Activated T-helper 9 cell treated with anti-CD3 and anti-CD28 coated beads, Interleukin-2, amount 50 U/mL, for 16 hours (primary cell): ENCODE measurements around the gene TBCA.
"Not testable (repeated sequence)": the region's sequence is repeated elsewhere in the genome, so short reads cannot be mapped to it uniquely, and the experiment has no call there.

Experiments used
- DNase-seq: peaks from one replicate; pipeline ENCODE4 v3.0.0-alpha.2; 2020; ENCODE audit warnings: low read depth

Gene TBCA

DNA sequence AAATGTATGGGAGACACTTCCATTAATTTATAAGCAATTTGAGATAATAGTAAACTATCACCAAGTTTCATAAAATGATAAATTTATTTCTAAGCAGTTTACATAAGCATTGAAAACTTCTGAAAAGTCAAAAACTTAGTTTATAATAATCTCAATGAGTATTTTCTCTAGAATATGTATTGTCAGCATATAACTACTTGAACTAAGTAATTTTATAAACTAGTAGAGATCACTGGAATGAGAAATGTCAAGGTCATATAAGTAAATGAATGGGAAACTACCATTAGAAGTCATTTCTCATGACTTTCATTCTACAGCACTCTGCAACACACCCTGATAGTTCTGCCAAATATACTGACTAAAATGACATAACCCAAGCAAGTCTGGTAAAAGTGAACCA, 3.4 kb downstream of the TBCA start:
- DNase-seq: no peak

DNA sequence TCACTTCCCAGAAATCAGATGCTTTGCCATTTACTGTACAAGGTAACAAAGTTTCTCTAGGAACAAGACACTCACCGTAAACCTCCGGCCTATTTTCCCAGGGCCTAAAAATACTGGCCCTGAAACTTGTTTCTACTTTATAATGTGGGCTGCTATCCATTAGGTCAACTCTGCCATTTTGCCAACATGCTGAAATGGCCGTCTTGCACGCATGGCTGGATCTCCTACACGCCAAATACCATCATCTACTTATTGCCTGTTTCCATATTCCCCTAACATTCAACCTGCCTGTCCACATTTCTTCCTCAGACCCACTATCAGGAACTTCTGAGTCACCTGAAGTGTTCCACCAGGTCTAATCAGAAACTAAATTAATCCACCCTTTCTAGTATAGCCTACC, 4.7 kb downstream of the TBCA start:
- DNase-seq: no peak

DNA sequence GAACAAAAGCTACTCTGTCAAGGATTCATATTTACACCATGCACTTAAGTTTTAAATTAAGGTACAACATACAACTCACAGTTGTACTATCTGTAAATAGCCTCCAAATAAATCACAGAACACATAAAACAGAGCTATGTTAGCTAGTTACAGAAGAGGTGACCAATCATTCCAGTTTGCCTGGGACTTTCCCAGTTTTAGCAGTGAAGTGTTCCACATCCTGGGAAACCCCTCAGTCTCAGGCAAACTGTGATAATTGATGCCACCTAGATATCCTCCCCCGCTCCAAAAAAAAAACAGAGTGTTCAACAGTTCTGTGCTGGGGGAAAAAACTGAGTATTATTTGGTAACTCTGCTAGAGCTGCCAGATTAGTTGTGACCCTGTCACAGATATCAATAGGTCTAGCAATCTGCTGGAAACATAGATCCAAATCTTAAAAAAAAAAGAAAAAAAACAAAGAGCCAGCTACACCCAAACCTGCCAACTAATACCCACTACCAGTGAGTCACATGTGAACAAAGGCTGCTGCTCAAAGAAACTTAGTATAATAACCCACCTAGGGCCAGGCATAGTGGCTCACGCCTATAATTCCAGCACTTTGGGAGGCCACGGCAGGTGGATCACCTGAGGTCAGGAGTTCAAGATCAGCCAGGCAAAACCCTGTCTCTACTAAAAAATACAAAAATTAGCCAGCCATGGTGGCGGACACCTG, 5.7 kb downstream of the TBCA start:
- DNase-seq: no peak

DNA sequence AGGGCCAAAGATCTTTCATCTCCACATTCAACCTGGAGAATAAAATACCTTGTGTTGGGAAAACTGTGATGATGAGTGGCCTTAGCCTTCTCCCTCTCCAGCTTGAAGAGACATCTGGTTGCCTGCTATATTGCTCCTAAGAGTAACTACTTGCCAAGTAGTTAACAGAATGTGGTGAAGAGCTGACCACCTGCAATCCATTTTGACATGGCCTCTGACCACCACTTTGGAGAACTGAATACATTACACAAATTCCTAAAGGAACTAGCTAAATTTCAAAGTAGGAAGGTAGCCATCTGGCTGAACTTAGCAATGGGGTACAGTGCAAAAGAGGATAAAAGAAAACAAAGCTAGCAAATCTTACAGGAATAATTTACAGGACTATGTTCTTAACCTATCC, 7.2 kb downstream of the TBCA start:
- DNase-seq: no peak

DNA sequence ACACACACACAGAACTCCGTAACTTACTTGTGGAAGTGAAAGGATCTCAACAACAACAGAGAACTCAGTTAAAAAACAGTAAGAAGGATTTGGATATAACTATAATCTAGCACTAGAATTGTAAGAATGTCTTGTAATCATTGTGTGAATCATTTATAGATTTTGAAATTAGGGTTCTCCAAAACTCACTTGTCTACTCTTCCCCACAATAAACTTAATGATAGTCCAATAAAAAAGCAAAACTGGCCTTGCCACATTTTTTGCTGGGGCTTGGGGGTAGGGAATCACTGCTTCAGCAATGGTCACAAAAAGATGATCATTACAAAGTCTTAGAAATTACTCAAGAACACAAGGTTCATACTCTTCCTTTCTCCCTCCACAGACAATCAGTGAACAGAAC, 8.8 kb downstream of the TBCA start:
- DNase-seq: no peak

DNA sequence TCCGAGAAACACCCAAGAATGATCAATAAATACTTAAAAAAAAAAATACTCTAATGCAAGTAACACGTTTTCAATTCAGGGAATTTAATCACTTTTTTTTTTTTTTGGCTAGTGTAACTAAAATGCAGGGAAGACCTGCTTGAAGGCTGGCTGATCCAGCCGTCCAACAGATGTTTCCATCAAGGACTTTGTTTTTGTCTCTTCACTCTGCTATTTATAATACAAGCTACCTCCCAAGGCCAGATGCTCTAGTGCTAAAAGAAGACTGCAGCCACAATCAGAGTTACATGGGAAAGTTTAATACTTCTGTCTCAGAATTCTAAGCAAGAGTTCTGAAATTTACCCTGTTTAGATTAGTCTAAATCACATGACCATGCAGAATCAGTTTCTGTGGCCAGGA, 14.5 kb downstream of the TBCA start:
- DNase-seq: no peak

DNA sequence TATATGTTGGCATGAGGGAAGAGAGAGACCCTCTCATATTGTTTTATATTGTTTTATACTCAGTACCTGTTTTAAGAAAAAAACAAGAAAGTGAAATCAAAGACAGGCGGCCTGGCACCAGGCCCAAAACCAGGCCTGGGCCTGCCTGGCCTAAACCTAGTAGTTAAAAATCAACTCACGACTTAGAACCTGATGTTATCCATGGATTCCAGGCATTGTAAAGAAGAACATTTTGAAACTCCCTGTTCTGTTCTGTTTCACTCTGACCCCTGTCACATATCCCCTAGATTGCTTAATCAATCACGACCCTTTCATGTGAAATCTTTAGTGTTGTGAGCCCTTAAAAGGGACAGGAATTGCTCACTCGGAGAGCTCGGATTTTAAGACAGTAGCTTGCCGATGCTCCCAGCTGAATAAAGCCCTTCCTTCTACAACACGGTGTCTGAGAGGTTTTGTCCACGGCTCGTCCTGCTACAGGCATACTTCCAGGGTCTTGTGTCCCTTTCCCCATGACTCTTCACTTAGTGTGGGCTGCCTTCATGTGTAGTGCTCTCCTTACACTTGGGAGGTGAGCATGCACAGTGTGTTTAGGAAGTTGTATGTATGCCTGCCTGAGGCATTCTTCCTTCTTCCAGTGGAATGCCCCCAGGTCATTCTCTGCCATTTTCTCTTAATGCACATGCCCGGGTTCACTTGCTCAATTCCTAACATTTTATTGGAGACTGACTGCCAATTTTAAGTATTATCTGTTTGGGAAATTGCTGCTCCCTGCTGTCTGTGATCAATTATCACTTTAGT, 17.8 kb downstream of the TBCA start:
- no peak for DNase-seq

DNA sequence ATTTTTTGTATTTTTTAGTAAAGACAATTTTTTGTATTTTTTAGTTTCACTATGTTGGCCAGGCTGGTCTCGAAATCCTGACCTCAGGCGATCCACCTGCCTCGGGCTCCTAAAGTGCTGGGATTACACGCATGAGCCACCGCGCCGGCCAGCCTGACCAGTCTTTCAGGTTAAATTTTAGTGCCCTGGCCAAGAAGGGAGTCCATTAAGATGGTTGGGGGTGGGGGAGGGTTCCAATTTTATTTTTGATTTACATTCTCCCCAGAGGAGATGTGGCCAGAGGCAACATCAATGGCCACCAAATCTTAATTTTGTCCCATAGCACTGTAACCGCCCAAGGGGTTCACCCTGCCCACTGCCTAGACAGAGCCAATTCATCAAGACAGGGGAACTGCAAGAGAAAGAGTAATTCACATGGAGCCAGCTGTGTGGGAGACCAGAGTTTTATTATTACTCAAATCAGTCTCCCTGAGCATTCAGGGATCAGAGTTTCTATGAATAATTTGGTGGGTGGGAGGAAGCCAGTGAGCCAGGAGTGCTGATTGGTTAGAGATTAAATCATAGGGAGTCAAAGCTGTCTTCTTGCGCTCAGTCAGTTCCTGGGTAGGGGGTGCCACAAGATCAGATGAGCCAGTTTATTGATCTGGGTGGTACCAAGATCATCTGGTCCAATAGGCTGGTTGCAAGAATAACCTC, 24.7 kb downstream of the TBCA start:
- DNase-seq: no peak

DNA sequence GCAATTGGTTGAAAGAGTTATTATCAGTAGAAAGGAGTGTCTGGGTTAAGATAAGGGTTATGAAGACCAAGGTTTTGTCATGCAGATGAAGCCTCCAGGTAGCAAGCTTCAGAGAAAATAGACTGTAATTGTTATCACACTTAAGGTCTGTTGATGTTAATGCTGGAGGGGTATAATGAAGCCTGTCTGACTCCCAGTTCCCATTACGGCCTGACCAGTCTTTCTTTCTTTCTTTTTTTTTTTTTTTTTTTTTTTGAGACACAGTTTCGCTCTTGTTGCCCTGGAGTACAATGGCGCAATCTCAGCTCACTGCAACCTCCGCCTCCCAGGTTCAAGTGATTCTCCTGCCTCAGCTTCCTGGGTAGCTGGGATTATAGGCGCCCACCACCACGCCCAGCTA, 25.2 kb downstream of the TBCA start:
- not testable (repeated sequence) for DNase-seq

DNA sequence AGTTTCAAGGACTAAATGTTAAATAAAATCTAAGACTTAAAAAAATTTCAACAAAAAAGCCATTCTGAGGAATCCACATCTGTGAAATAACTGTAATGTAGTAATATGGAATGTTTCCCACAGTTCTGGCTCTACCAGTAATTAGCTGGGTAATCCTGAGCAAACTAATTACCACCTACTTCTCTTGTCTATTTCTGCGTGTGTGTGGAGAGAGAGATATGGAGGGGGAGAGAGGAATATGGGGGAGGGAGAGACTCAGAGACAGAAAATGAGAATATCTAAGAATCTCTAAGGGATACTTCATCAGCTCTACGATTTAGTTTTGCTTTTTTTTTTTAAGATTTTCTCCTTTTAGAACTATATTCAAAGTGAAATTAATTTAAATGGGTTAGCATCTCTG, 28.0 kb downstream of the TBCA start:
- DNase-seq: no peak

DNA sequence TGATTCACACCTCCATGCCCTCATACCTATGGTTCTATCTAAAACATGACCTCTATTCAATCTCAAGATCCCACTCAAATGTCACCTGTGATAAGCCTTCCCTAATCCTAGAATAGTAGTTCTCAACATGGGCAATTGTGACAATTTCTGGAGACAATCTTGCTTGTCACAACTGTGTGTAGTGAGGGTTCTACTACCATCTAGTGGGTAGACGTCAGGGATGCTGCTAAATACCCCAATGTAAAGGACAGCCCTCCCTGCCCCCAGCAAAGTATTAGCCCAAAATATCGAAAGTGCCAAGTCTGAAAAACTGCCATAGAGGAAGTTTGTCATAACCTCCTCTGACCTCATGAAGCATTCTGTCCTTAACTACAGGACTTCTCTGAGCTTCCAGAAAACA, 32.0 kb downstream of the TBCA start:
- DNase-seq: no peak

DNA sequence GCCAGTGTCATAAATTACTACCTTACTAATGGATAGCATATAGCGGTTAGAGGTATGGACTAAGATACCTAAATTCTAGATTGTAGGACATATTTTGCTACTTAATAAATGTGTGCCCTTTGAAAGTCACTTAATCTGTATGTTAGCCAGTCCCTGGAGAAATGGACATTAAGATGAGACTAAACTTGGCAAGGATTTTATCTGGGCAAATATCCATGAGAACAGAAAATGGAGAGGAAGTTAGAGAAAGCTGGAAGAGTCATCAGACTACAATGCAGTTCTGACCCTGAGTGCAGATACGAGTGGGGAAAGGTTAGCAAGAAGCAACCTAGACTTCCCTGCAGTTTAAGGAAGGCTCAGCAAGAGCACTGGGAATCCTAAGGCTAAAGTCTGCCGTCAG, 33.0 kb downstream of the TBCA start:
- no peak for DNase-seq

DNA sequence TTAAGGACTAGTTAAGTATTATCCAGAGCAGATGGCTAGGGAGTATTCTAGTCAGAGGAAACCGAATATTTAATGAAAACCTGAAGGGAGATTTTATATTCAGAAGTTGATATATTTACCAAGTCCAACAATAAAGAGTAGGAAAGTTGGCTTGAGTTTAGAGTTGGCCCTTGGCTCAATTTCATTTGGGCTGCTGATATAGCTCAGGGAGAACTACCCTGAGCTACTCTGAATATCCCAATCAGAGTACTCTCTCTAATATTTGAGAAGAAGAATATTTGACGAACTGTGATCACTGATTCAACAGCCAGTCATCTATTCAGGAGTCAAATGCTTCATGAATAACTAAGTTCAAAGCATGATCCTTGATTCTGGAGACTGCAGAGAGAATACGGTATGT, 34.5 kb downstream of the TBCA start:
- DNase-seq: no peak

DNA sequence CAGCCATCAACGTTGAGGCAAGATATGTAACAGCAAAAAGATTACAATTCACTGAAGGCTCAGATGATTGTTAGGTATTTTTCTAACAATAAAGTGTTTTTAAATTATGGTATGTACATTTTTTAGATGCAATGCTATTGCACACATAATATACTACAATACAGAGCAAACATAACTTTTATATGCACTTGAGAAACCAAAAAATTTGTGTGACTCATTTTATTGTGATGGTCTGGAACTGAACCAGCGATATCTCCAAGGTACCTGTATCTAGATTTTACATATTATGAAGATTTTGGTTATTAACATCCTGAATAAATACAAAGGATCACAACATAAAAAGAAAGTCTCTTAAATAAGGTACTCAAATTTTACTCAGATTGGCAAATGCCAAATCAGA, 41.3 kb downstream of the TBCA start:
- DNase-seq: no peak

DNA sequence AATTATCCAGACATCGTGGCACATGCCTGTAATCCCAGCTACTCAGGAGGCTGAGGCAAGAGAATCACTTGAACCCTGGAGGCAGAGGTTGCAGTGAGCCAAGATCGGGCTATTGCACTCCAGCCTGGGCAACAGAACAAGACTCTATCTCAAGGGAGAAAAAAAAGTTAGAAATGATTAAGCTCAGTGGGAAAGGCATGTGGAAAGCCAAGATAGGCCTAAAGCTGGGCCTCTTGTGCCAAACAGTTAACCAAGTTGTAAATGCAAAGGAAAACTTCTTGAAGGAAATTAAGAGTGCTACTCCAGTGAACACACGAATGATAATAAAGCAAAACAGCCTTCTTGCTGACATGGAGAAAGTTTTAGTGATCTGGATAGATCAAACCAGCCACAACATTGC, 43.0 kb downstream of the TBCA start:
- DNase-seq: no peak

DNA sequence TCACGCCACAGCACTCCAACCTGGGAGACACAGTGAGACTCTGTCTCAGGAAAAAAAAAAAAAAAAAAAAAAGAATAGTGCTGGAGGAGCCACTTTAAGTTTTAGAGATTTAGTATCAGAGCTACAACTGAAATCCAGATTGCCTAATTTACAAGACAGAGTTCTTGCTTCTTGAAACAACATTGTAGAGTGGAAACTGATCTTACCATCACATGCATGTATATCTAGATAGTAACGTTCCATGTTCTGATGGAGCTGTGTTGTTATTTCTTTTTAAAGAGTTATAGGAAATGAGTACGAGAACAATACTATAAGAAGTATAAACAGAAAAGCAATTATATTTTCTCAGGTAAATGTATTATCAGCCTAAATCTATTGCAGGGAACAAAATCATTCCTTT, 48.9 kb downstream of the TBCA start:
- no peak for DNase-seq

DNA sequence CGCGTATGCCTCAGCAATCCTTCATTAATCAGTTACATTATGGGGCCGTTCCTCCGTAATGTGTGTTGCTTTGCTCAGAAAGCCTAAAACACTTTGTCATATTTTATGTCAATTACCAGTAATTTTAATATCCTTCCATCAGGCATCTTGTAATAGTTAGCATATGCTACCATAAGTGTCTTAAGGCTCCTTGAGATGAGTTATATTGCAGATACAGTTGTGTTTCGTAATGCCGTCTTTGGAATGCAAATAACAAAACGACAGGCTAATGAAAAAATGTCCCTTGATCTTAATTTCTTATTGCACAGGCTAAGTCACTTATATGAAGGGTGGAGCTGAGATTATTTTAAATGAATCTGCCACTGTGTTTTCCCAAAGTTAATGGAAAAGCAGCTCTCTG, 50.5 kb downstream of the TBCA start:
- DNase-seq: no peak

DNA sequence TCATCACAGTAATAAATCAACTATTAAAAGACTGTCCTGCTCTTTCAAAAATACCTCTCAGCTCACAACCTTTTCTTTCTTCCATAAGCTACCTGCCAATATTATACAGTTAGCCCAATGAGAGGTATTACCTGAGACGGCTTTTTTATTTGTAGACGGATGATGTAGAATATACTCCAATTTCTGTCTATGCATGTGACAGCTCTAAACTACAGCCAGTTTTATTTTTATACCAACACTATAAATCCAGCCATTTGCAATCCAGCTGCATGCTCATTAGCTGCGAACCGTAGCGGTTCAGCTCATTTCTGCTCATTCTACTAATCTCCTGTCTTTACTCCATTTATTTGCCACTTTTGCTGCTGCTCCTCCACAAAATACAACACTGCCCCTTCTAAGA, 51.2 kb downstream of the TBCA start:
- no peak for DNase-seq

DNA sequence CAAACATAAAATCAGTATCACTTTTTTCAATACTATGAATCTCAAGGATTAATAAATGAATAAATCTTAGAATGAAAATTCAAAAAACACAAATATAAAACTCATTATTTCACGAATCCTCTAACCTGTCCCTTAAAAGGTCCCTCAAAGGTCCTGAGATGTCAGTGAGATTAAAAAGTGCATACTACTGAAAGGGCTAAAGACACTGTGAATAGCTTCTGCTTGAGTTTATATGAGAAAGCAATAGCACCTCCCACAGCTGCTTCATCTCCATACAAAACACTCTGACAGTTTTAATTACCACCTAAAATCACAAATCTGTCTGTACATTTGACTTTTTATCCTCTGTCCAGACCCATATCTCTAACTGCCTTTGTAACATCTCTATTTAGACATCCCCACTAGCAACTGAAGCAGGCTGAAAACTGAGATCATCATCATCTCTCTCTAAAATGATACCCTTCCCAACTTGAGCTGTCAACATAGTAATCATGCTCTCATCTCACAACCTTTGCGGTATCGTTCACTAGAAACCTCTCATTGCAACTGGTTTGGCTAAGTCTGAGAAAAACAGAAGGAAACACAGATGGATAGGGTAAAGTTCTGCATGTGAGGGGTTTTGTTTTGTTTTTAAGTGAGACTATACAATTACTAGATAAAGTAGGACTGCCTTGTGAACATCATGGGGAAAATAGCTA, 56.3 kb downstream of the TBCA start:
- no peak for DNase-seq

DNA sequence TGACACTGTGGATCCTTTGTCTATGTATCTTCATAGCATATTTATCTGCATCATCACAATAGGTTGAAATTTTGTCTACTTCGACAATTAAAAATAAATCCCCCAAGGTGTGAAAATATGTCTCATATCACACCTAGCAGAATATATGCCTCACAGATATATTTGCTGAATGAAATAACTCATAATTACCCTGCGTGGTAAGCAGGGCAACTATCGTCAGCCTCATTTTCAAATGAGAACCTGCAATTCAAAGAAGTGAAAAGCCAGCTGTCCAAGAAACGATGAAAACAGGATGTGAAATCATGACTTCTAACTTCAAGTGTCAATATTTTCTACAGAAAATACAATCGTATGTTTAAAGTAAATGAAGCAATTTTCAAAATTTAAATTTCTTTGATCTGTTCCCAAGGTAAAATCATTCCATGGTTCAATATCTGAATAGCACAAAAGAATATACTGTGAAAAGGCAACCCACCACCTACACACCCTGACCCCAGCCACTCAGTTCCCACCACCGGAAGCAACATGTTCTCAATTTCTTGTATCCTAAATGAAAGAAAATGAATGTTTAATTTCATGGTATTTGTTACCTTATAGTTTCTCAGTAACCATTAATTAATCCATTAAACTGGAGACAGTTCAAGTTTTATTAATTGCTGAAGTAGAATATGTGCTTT, 57.1 kb downstream of the TBCA start:
- DNase-seq: no peak

DNA sequence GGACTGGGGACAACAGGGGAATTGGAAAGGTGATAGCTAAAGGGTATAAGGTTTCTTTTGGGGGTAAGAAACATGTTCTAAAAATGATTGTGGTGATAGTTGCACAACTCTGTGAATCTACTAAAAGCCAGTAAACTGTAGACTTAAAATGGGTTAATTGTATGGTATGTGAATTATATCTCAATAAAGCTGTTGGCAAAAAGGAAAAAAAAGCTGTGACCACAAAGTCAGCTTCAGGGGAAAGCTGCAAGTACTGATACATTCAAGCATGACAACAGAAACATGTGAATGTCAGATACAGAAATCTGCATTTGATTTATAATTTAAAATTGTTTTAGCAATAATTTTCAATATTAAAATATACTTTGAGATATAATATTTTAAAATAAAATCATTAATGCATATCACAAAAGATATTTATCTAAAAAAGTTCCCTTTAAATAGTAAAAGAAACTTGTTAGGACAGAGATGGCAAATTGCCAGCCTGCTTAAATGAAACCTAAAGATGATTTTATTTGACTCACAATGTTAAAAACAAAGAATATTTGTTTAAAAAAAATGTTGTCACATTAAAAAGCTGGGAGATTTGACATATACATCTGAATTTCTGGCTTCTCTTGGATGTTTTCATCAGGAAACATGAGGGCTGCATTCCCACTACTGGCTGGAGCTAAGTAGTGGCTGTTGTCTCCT, 66.0 kb downstream of the TBCA start:
- no peak for DNase-seq

DNA sequence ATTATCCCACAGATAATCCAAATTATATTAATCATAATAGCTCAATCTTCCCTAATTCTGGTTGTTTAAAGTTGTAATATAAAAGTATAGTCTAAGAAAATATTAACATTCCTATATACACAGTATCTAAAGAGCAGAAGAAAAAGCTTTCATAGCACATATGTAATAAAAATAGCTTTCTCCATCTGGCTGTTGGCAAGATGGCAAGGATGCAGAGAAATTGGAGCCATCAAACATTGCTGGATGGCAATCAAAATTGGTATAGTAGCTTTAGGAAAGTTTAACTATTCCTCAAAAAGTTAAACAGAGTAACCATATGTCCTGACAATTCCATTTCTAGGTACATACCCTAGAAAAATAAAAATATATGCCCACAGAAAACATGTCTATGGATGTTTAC, 66.8 kb downstream of the TBCA start:
- DNase-seq: no peak
